NCI-H82 treated with DMSO at 0.1 percent for 48 hours (cell line): ENCODE results near the gene EOMES.

Source experiments
- DNase-seq: peaks from one replicate; lab custom pipeline; 2025; ENCODE audit not compliant: unreplicated experiment; lab: John Stamatoyannopoulos, UW

EOMES gene

GRCh38 chr3:27720899-27721716 is 1.0 kb downstream of the EOMES start:
- DNase-seq = no peak

GRCh38 chr3:27719314-27720003 is 2.7 kb downstream of the EOMES start:
- DNase-seq = no peak

GRCh38 chr3:27718459-27718858 is 3.7 kb downstream of the EOMES start:
- no peak for DNase-seq

GRCh38 chr3:27717200-27717852 is 4.8 kb downstream of the EOMES start:
- DNase-seq = no peak

- no peak for DNase-seq
Observed at GRCh38 chr3:27716309-27716708, 5.8 kb downstream of the EOMES start.

- no peak for DNase-seq
Observed at GRCh38 chr3:27715863-27716262, 6.3 kb downstream of the EOMES start.

GRCh38 chr3:27715454-27715806 is 6.7 kb downstream of the EOMES start:
- DNase-seq = no peak

GRCh38 chr3:27714692-27715453 is 7.2 kb downstream of the EOMES start:
- peak; percentile 44 for DNase-seq

- DNase-seq = no peak
Observed at GRCh38 chr3:27714146-27714526, 8.0 kb downstream of the EOMES start.

GRCh38 chr3:27713435-27714145 is 8.5 kb downstream of the EOMES start:
- no peak for DNase-seq

- no peak for DNase-seq
Observed at GRCh38 chr3:27713078-27713423, 9.1 kb downstream of the EOMES start.

GRCh38 chr3:27712136-27713077 is 9.7 kb downstream of the EOMES start:
- DNase-seq = no peak

GRCh38 chr3:27708250-27708649 is 13.9 kb downstream of the EOMES start:
- DNase-seq = no peak

- DNase-seq = no peak
Observed at GRCh38 chr3:27699067-27699466, 23.1 kb downstream of the EOMES start.

GRCh38 chr3:27696906-27697305 is 25.2 kb downstream of the EOMES start:
- no peak for DNase-seq

- no peak for DNase-seq
Observed at GRCh38 chr3:27695636-27696035, 26.5 kb downstream of the EOMES start.

- no peak for DNase-seq
Observed at GRCh38 chr3:27688053-27688452, 34.1 kb downstream of the EOMES start.

- no peak for DNase-seq
Observed at GRCh38 chr3:27686642-27687041, 35.5 kb downstream of the EOMES start.

- peak; percentile 1 for DNase-seq
Observed at GRCh38 chr3:27685474-27685873, 36.6 kb downstream of the EOMES start.

- no peak for DNase-seq
Observed at GRCh38 chr3:27684302-27684701, 37.8 kb downstream of the EOMES start.
